Measurements from ENCODE around the gene CD163.
"Not testable (repeated sequence)": the region's sequence is repeated elsewhere in the genome, so short reads cannot be mapped to it uniquely, and the experiment has no call there.

The CD163 gene

GRCh38 chr12:7439579-7440505, 63.7 kb downstream of the CD163 start:
- DNase-seq (ENCODE audit: low read depth): peak; percentile 60
- H3K4me3 ChIP-seq (replicated peaks; ENCODE audit: low read depth, low read length): peak overlapping the region; percentile 40
- no peak for TF ChIP-seq CTCF (IDR thresholded peaks at IDR 0.05; ENCODE audit: low read length, missing control alignments)

GRCh38 chr12:7438291-7438995, 65.1 kb downstream of the CD163 start:
- H3K4me3 ChIP-seq (replicated peaks; ENCODE audit: low read depth, low read length); DNase-seq (ENCODE audit: low read depth): not testable (repeated sequence)

DNA sequence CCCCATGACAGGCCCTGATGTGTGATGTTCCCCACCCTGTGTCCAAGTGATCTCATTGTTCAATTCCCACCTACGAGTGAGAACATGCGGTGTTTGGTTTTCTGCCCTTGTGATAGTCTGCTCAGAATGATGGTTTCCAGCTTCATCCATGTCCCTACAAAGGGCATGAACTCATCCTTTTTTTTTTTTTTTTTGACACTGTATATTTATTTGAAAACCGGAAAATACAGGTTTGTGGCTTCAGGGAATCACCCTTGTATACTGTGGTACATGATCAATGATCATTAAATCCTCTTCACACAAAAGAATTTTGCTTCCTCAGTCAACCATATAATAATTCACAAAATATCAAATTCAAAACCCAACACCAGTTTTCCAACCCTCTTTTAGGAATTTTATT, 66.1 kb downstream of the CD163 start:
- not testable (repeated sequence) for DNase-seq (ENCODE audit: low read depth); H3K4me3 ChIP-seq (replicated peaks; ENCODE audit: low read depth, low read length)

DNA sequence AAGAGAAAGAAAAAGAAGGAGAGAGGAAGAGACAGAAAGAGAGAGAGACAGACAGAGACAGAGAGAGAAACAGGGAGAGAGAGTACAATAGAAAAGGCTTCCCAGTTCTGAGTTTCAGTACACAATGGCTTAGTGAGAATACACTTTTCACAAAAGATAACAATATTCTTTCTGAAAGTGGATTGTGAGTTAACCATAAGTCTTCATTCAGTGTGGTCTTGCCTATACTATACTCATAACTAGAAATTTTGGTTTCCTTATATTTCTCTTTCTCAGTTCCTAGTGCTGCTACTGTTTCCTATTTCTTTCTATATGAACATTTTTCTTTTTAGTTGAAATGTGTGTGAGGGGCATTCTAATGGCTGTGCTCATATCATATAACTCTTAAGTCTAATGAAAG, 68.9 kb downstream of the CD163 start:
- H3K4me3 ChIP-seq (replicated peaks; ENCODE audit: low read depth, low read length): no peak overlapping the region
- no peak for DNase-seq (ENCODE audit: low read depth)
- TF ChIP-seq CTCF (IDR thresholded peaks at IDR 0.05; ENCODE audit: low read length, missing control alignments): no peak

- DNase-seq (ENCODE audit: low read depth): peak; percentile 69
- no peak for TF ChIP-seq CTCF (IDR thresholded peaks at IDR 0.05; ENCODE audit: low read length, missing control alignments)
- no peak overlapping the region for H3K4me3 ChIP-seq (replicated peaks; ENCODE audit: low read depth, low read length)
These were observed 70.2 kb downstream of the CD163 start for GRCh38 chr12:7433276-7433822.

DNA sequence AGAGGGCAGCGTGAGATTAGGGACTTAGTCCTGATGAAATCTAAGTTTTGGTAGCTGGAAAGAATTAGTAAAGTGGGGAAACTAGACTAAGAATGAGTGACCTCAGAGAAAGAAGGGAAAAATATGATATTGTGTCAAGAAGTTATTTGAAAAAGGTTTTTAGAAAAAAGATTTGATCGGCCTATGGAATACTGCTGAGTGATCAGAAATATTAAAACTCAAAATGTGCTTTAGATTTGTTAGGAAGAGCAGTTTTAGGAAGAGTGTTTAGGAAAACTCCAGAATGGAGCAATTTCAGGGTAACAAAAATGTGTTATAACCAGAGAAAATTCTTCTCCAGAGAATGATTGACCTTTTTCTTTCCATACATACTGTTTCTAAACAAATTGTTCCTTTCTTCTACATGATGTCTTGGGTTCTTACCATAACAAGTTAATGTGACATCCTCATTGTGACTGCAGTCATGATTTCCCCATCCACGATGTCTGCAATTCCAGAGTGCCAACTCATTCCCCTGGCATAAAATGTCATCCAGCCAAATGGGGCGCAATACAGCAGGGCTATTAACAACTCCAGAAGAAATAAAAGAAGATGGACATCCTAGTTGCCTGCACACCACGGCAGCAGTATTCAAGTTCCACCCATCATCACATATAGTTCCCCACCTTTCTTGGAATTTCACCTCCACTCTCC, 71.4 kb downstream of the CD163 start:
- no peak overlapping the region for H3K4me3 ChIP-seq (replicated peaks; ENCODE audit: low read depth, low read length)
- DNase-seq (ENCODE audit: low read depth): no peak
- no peak for TF ChIP-seq CTCF (IDR thresholded peaks at IDR 0.05; ENCODE audit: low read length, missing control alignments)

Data from fibroblast of pulmonary artery (primary cell).